HG02938 (cell line): Measurements from ENCODE around the gene PRKAG2.
"Not testable (repeated sequence)": the region's sequence is repeated elsewhere in the genome, so short reads cannot be mapped to it uniquely, and the experiment has no call there.

Source experiments
- ATAC-seq: cut with Tn5 transposase; IDR thresholded peaks from one replicate; pipeline ENCODE4 v1.9.1; 2021; ENCODE audit warnings: mild to moderate bottlenecking, moderate library complexity; ENCODE audit not compliant: unreplicated experiment

The PRKAG2 gene

GRCh38 chr7:151573046-151573445 is 303.9 kb downstream of the PRKAG2 start:
- ATAC-seq: not testable (repeated sequence)

DNA sequence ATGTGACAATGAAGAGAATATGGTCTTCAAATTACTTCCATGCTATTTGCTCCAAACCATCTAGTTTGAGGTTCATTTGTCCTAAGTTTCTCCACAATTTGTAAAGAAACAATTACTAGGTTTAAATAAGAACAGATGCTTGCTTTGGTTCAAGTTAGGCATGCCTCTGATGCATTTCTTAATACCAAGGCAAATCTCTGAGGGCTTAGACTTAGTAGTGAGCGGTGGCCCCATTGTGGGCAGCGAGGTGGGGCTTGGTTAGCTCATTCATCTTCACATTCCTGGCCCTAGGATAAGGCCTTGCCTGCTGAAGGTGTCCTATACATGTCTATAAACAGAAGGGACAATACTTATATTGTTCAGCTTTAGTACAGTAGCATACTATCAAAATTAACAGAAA is 304.8 kb downstream of the PRKAG2 start:
- ATAC-seq: no peak

GRCh38 chr7:151571471-151571870 is 305.4 kb downstream of the PRKAG2 start:
- no peak for ATAC-seq

- no peak for ATAC-seq
These were observed 306.5 kb downstream of the PRKAG2 start for GRCh38 chr7:151570366-151570915.

- no peak for ATAC-seq
These were observed 307.7 kb downstream of the PRKAG2 start for GRCh38 chr7:151568956-151569940.

GRCh38 chr7:151566897-151567320 is 310.0 kb downstream of the PRKAG2 start:
- no peak for ATAC-seq

DNA sequence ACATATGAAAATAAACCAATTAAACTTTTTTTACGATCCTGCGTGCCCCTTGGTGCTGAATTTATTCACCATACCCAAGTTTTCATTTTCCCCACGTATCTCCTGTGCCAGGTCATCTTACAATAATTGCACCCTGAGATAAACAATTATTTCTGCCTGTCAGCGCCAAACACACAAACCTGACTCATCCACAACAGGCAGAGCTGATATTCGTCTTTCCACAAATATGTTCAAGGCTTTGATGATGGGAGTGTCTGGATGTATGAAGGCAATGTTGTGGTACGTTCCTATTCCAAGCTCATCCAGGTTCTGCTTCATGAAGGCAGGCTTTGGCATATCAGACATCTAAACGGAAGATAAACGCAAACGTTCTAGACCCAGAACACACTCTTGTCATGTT is 311.4 kb downstream of the PRKAG2 start:
- no peak for ATAC-seq

DNA sequence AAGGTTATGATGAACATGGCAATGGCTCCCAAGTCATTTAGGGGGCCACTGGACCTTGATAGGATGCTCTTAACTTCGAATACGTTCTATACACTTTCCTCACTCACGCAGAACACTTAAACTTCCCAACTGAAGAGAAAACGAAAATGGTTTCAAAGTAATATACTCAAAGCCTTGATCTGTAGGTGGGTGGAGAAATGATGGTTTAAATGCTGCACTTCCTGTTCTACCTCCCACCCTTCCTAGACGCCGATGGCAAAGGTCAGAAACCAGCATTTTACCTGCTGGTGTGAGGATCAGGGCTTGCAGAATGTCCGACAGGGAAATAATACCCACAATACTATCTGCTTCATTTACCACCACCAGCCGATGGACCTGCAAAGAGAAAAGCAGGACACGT is 316.7 kb downstream of the PRKAG2 start:
- ATAC-seq: no peak

GRCh38 chr7:151559557-151560183 is 317.2 kb downstream of the PRKAG2 start:
- ATAC-seq: no peak

DNA sequence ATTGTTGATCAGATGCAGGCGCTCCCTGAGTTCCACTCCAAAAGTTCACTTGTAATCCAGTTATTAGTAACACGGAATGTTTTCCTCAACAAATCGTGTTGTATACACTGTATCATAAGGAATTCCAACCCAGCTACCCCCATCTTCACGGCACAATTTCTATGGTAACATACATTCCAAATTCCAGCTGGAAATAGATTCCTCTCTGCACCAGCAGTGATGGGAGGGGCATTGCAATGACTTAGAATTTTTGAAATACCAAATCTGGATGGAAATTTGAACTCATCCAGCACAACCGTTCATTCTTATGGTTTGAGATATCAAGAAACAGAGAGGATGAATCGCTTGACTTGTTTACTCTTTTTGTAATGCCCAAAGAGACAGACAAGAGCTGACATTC is 318.3 kb downstream of the PRKAG2 start:
- ATAC-seq: no peak

GRCh38 chr7:151556592-151556991 is 320.3 kb downstream of the PRKAG2 start:
- no peak for ATAC-seq

- no peak for ATAC-seq
These were observed 323.6 kb downstream of the PRKAG2 start for GRCh38 chr7:151553356-151553755.

GRCh38 chr7:151552352-151553028 is 324.4 kb downstream of the PRKAG2 start:
- no peak for ATAC-seq

- no peak for ATAC-seq
These were observed 325.1 kb downstream of the PRKAG2 start for GRCh38 chr7:151551820-151552219.

DNA sequence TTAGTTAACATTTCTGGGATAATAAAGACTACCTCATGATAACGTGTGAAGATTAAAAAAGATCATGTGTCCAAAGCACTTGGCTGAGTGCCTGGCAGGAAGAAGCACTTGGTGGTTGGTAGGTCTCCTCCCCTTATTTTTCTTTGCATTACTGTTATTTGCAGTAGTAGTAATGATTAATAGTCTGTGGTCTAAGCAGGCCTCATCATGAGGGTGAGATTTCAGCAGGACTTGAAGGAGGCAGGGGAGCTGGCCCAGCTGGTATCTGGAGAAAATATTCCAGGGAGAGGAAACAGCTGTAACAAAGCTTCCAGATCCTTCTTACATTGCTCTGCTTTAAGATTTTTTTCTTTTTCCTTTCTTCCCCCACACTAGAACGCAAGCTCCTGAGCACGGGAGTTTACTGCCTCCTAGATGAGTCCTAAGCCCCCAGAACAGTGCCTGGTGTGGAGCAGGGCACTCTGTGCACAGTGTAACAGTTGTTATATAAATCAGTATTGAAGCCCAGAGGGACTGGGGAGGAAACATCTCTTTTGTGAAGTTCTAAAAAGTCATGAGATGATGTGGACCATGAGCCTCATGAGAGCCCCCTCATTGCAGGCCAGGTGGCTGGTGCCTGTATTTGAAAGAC is 326.1 kb downstream of the PRKAG2 start:
- ATAC-seq: no peak

- no peak for ATAC-seq
These were observed 327.3 kb downstream of the PRKAG2 start for GRCh38 chr7:151549644-151550043.

- ATAC-seq: no peak
These were observed 327.8 kb downstream of the PRKAG2 start for GRCh38 chr7:151549083-151549482.

- ATAC-seq: no peak
These were observed 332.7 kb downstream of the PRKAG2 start for GRCh38 chr7:151544183-151544582.

GRCh38 chr7:151542606-151543130 is 334.2 kb downstream of the PRKAG2 start:
- no peak for ATAC-seq

DNA sequence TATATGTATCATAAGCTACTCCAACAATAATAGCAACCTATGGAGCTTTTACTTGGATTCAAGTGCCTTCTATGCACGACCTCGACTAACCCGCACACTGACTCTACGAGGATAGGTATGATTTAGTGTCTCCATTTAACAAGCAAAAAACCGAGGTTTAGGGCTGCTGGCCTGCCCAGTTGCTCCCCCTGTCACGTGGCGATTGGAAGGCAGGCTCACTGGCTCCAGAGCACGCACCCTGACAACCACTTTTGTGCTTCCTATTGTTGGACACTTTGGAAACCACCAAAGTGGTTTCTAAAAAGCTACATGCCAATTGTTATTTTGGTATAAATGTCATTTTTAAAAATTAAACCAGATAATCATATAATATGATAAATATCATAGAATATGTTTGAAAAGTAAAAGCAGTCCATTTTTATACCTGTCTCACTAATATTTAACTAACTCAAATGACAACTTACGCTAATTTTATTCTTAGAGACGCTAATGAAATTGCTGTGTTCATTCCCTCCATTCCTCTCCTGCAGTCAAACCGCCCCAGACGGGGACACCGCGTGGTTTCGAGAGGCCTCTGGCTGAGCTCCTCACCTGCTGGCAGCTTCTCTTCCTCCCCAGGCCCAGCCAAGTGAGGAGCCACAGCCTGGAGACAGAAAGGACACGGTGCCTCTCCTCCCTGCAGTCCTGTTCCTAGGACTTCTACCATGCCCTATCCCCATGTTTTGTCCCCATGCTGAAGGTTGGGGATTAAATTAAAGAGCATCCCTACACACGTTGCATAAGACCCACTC is 335.0 kb downstream of the PRKAG2 start:
- ATAC-seq: no peak
